ENCODE measurements around the gene TUBB1.

The TUBB1 gene

DNA sequence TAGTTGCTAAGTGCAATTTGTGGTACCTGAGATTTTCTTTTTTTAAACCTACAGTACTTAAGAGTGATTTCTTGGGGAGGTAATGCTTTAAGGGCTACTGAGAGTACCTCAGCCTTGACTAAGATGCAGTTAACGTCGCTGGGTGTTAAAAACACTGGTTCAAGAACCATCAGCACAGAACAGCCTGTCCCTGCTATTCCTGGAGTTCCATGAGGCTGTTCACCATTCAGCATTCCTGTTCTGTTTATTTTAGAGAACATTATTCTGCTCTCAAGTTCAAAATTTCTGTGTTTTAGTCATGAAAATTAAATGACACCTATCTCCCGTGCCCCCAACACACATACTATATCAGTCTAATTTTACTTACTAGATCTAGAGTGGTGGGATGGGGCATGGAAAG lies 25.1 kb downstream of the TUBB1 start:
- Mint-ChIP-seq H3K9me3 (no peaks in the 10 kb centered on the region), H3K4me3 (no peak overlapping the region), H3K36me3 (ENCODE audit: low read depth) (peaks cover 17% of the 10 kb centered on the region), H3K27me3 (ENCODE audit: low read depth, poor library complexity) (peaks cover 4% of the 10 kb centered on the region), H3K27ac (no peak overlapping the region), H3K4me1 (peaks cover 27% of the 10 kb centered on the region)
- TF ChIP-seq, protein P1, sequence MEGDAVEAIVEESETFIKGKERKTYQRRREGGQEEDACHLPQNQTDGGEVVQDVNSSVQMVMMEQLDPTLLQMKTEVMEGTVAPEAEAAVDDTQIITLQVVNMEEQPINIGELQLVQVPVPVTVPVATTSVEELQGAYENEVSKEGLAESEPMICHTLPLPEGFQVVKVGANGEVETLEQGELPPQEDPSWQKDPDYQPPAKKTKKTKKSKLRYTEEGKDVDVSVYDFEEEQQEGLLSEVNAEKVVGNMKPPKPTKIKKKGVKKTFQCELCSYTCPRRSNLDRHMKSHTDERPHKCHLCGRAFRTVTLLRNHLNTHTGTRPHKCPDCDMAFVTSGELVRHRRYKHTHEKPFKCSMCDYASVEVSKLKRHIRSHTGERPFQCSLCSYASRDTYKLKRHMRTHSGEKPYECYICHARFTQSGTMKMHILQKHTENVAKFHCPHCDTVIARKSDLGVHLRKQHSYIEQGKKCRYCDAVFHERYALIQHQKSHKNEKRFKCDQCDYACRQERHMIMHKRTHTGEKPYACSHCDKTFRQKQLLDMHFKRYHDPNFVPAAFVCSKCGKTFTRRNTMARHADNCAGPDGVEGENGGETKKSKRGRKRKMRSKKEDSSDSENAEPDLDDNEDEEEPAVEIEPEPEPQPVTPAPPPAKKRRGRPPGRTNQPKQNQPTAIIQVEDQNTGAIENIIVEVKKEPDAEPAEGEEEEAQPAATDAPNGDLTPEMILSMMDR (IDR thresholded peaks at IDR 0.05) = no peak
- DNase-seq = no peak

DNA sequence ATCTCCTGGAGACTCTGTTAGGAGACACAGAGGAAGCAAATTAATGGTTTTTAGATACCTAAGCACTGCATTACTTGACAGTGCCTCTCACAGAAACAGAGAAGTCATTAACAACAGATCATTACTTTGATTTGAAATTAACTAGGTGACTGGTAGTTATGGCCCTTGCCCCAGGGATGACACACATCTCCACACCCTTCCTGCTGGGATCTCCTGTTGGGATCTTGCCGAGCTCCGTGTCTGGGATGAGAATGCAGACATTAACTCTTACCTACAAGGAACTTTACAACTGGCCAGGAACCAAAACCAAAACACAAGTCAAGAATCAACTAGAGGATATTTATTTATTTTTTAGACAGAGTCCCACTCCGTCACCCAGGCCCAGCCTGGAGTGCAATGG lies 25.6 kb downstream of the TUBB1 start:
- Mint-ChIP-seq H3K36me3 (ENCODE audit: low read depth) (peaks cover 17% of the 10 kb centered on the region), H3K27me3 (ENCODE audit: low read depth, poor library complexity) (peaks cover 6% of the 10 kb centered on the region), H3K27ac (no peak overlapping the region), H3K4me1 (peaks cover 26% of the 10 kb centered on the region), H3K9me3 (no peaks in the 10 kb centered on the region), H3K4me3 (no peak overlapping the region)
- no peak for DNase-seq
- TF ChIP-seq, protein P1 (IDR thresholded peaks at IDR 0.05) = no peak

- Mint-ChIP-seq H3K4me1 (peaks cover 9% of the 10 kb centered on the region), H3K27ac (no peak overlapping the region), H3K36me3 (ENCODE audit: low read depth) (no peaks in the 10 kb centered on the region), H3K27me3 (ENCODE audit: low read depth, poor library complexity) (peaks cover 17% of the 10 kb centered on the region), H3K9me3 (no peaks in the 10 kb centered on the region), H3K4me3 (no peak overlapping the region)
- TF ChIP-seq, protein P1 (IDR thresholded peaks at IDR 0.05) = no peak
- no peak for DNase-seq
Observed at GRCh38 chr20:59046862-59047261, 27.6 kb downstream of the TUBB1 start.

- no peak overlapping the region for H3K27ac Mint-ChIP-seq
- no peaks in the 10 kb centered on the region for H3K9me3 Mint-ChIP-seq
- DNase-seq = no peak
- TF ChIP-seq, protein P1 (IDR thresholded peaks at IDR 0.05) = no peak
- peaks cover 7% of the 10 kb centered on the region for H3K4me1 Mint-ChIP-seq
- H3K27me3 Mint-ChIP-seq (ENCODE audit: low read depth, poor library complexity) = peaks cover 25% of the 10 kb centered on the region
- H3K4me3 Mint-ChIP-seq = no peak overlapping the region
- H3K36me3 Mint-ChIP-seq (ENCODE audit: low read depth) = no peaks in the 10 kb centered on the region
Observed at GRCh38 chr20:59047938-59048680, 28.9 kb downstream of the TUBB1 start.

DNA sequence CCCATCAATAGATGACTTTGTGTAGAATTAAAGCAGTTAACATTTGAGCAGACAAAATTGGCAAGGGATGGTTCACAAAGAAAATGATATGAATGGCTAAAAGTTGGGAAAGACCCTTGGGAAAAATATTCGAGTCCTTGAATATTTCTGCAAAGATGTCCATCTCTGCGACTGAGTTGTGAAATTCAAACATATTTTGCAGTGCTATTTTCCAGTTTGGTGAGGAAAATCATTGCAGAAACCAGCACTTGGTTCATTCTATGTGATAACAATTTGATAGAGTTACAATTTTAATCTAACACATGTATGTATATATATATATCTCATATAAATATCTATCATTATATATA lies 29.4 kb downstream of the TUBB1 start:
- H3K27me3 Mint-ChIP-seq (ENCODE audit: low read depth, poor library complexity) = peaks cover 26% of the 10 kb centered on the region
- H3K36me3 Mint-ChIP-seq (ENCODE audit: low read depth) = no peaks in the 10 kb centered on the region
- H3K4me1 Mint-ChIP-seq = peaks cover 1% of the 10 kb centered on the region
- DNase-seq = no peak
- TF ChIP-seq, protein P1 (IDR thresholded peaks at IDR 0.05) = no peak
- H3K4me3 Mint-ChIP-seq = no peak overlapping the region
- H3K27ac Mint-ChIP-seq = no peak overlapping the region
- no peaks in the 10 kb centered on the region for H3K9me3 Mint-ChIP-seq

GRCh38 chr20:59050437-59050836 lies 31.2 kb downstream of the TUBB1 start:
- peaks cover 26% of the 10 kb centered on the region for H3K27me3 Mint-ChIP-seq (ENCODE audit: low read depth, poor library complexity)
- H3K4me3 Mint-ChIP-seq = no peak overlapping the region
- no peak for DNase-seq
- no peaks in the 10 kb centered on the region for H3K9me3 Mint-ChIP-seq
- H3K4me1 Mint-ChIP-seq = no peaks in the 10 kb centered on the region
- TF ChIP-seq, protein P1 (IDR thresholded peaks at IDR 0.05) = no peak
- no peaks in the 10 kb centered on the region for H3K36me3 Mint-ChIP-seq (ENCODE audit: low read depth)
- no peak overlapping the region for H3K27ac Mint-ChIP-seq
